MCF 10A (cell line): ENCODE data around the gene YTHDF1. TPM values are rescaled to one million over a fixed set of nuclear protein-coding genes. Genes with fewer than 3 reads are reported as not detected.
A peak's percentile ranks its signal among the peaks of the same experiment; 100 is the strongest.

Experiments
- BruUV-seq: library from RNA; stranded (reverse); fragments of 400-500 nt; replicated peaks from 2 replicates; lab custom pipeline; 2021; lab: Mats Ljungman, UMichigan
- CTCF ChIA-PET: fragments of 300-600 bp; sonication (Branson Sonifier 250); formaldehyde crosslinking; extraction: SDS; loops from one replicate; lab custom pipeline; 2021; ENCODE audit warnings: antibody characterized with exemption, inconsistent platforms; lab: Yijun Ruan, JAX
- POLR2A ChIA-PET: fragments of 300-600, 350-650 bp; sonication (Branson Sonifier 250); formaldehyde crosslinking; extraction: SDS; loops from one replicate; lab custom pipeline; 2020; ENCODE audit warnings: antibody characterized with exemption, inconsistent platforms; lab: Yijun Ruan, JAX
- DNase-seq: peaks from one replicate; pipeline ENCODE4 v3.0.0-alpha.2; 2018; ENCODE audit not compliant: unreplicated experiment
- H3K27ac Mint-ChIP-seq: one replicate; pipeline ENCODE4 v1.8.0; 2022; ENCODE audit warnings: mild to moderate bottlenecking, low read depth, mixed read lengths; ENCODE audit not compliant: unreplicated experiment
- H3K27me3 Mint-ChIP-seq: one replicate; pipeline ENCODE4 v1.8.0; 2022; ENCODE audit warnings: mixed read lengths; ENCODE audit not compliant: insufficient read depth, unreplicated experiment
- H3K36me3 Mint-ChIP-seq: one replicate; pipeline ENCODE4 v1.8.0; 2022; ENCODE audit warnings: mild to moderate bottlenecking, moderate library complexity, mixed read lengths; ENCODE audit not compliant: insufficient read depth, unreplicated experiment
- H3K4me1 Mint-ChIP-seq: one replicate; pipeline ENCODE4 v1.8.0; 2022; ENCODE audit warnings: mixed read lengths; ENCODE audit not compliant: insufficient read depth, unreplicated experiment
- H3K4me3 Mint-ChIP-seq: one replicate; pipeline ENCODE4 v1.8.0; 2022; ENCODE audit warnings: mild to moderate bottlenecking, moderate library complexity, mixed read lengths; ENCODE audit not compliant: unreplicated experiment
- H3K9me3 Mint-ChIP-seq: one replicate; pipeline ENCODE4 v1.8.0; 2022; ENCODE audit warnings: mixed read lengths; ENCODE audit not compliant: unreplicated experiment
- CTCF ChIP-seq: fragments of 200-600 bp; IDR thresholded peaks from one replicate; pipeline ENCODE4 v1.8.0; 2022; ENCODE audit warnings: antibody characterized with exemption, mild to moderate bottlenecking; ENCODE audit not compliant: unreplicated experiment
- intact Hi-C: fragments of 100-400 bp; cut with micrococcal nuclease; formaldehyde crosslinking; loops from 2 replicates; pipeline ENCODE4 v1.14.1; 2022
- total RNA-seq: library from RNA; stranded (reverse); gene quantifications from 2 replicates; pipeline ENCODE4 v1.2.3, GENCODE V29; 2022

Gene YTHDF1
- total RNA-seq, 1 experiment from 2014 or later, result 49.5 TPM

- peak; percentile 37 for TF ChIP-seq CTCF
- Mint-ChIP-seq H3K27ac (no peak overlapping the region), H3K36me3 (no peaks in the 10 kb centered on the region), H3K27me3 (no peaks in the 10 kb centered on the region), H3K4me3 (no peak overlapping the region), H3K9me3 (no peaks in the 10 kb centered on the region), H3K4me1 (peaks cover 18% of the 10 kb centered on the region)
- peak; percentile 66 for DNase-seq
- intact Hi-C loops, result no loop called here
- ChIA-PET POLR2A (no interaction called here), CTCF (interaction anchor here (0.6 to 2.1 kb wide), 4 partner anchors 12 to 36 kb away, joined by 3 to 8 read pairs (median 4); no protein-coding TSS in a partner anchor)
- no TSS peak for BruUV-seq
Measured at GRCh38 chr20:63186528-63187316, 29.2 kb downstream of the YTHDF1 start.

- H3K36me3 Mint-ChIP-seq, result no peaks in the 10 kb centered on the region
- H3K9me3 Mint-ChIP-seq, result no peaks in the 10 kb centered on the region
- H3K27ac Mint-ChIP-seq, result no peak overlapping the region
- H3K4me3 Mint-ChIP-seq, result no peak overlapping the region
- ChIA-PET CTCF (interaction anchor here (1.3 kb wide), 1 partner anchor 29 kb away, joined by 5 read pairs; no protein-coding TSS in a partner anchor), POLR2A (no interaction called here)
- peaks cover 12% of the 10 kb centered on the region for H3K4me1 Mint-ChIP-seq
- TF ChIP-seq CTCF, result no peak
- intact Hi-C loops, result no loop called here
- BruUV-seq, result no TSS peak
- DNase-seq, result no peak
- no peaks in the 10 kb centered on the region for H3K27me3 Mint-ChIP-seq
Measured at GRCh38 chr20:63186084-63186483, 29.8 kb downstream of the YTHDF1 start.

- no peak for TF ChIP-seq CTCF
- POLR2A ChIA-PET, result no interaction called here
- Mint-ChIP-seq H3K9me3 (no peaks in the 10 kb centered on the region), H3K27me3 (no peaks in the 10 kb centered on the region), H3K36me3 (no peaks in the 10 kb centered on the region), H3K4me1 (peaks cover 8% of the 10 kb centered on the region), H3K4me3 (no peak overlapping the region), H3K27ac (no peak overlapping the region)
- intact Hi-C loops, result no loop called here
- no TSS peak for BruUV-seq
- CTCF ChIA-PET, result no interaction called here
- no peak for DNase-seq
Measured at GRCh38 chr20:63185215-63185796, 30.6 kb downstream of the YTHDF1 start.

GRCh38 chr20:63183422-63184146, 32.3 kb downstream of the YTHDF1 start:
- H3K9me3 Mint-ChIP-seq, result no peaks in the 10 kb centered on the region
- peaks cover 8% of the 10 kb centered on the region for H3K4me1 Mint-ChIP-seq
- intact Hi-C loops, result loop anchor here (1.0 kb wide), 2 partner anchors 32 to 48 kb away; no protein-coding TSS in a partner anchor
- peak; percentile 49 for DNase-seq
- H3K36me3 Mint-ChIP-seq, result no peaks in the 10 kb centered on the region
- BruUV-seq, result no TSS peak
- ChIA-PET CTCF (interaction anchor here (0.5 to 1.8 kb wide), 18 partner anchors 8 to 238 kb away, joined by 3 to 10 read pairs (median 4); no protein-coding TSS in a partner anchor), POLR2A (no interaction called here)
- peak; percentile 91 for TF ChIP-seq CTCF
- H3K4me3 Mint-ChIP-seq, result no peak overlapping the region
- H3K27me3 Mint-ChIP-seq, result no peaks in the 10 kb centered on the region
- H3K27ac Mint-ChIP-seq, result no peak overlapping the region
